Endothelial cell (in vitro differentiated cells): Measurements from ENCODE around the gene MOK. TPM values are rescaled to one million over a fixed set of nuclear protein-coding genes. Genes with fewer than 3 reads are reported as not detected.

Source experiments
- DNase-seq: peaks from one replicate; pipeline ENCODE4 v3.0.0; 2021; ENCODE audit warnings: low spot score
- H3K27ac Mint-ChIP-seq: one replicate; pipeline ENCODE4 v1.8.0; 2021; ENCODE audit warnings: mixed read lengths, inconsistent platforms; ENCODE audit not compliant: unreplicated experiment
- H3K27me3 Mint-ChIP-seq: one replicate; pipeline ENCODE4 v1.8.0; 2021; ENCODE audit warnings: mild to moderate bottlenecking, moderate library complexity, mixed read lengths, inconsistent platforms; ENCODE audit not compliant: unreplicated experiment
- H3K36me3 Mint-ChIP-seq: one replicate; pipeline ENCODE4 v1.8.0; 2021; ENCODE audit warnings: mild to moderate bottlenecking, low read depth, mixed read lengths, inconsistent platforms; ENCODE audit not compliant: unreplicated experiment
- H3K4me1 Mint-ChIP-seq: one replicate; pipeline ENCODE4 v1.8.0; 2021; ENCODE audit warnings: mild to moderate bottlenecking, mixed read lengths, inconsistent platforms; ENCODE audit not compliant: unreplicated experiment
- H3K4me3 Mint-ChIP-seq: one replicate; pipeline ENCODE4 v1.8.0; 2021; ENCODE audit warnings: mild to moderate bottlenecking, mixed read lengths, inconsistent platforms; ENCODE audit not compliant: unreplicated experiment
- H3K9me3 Mint-ChIP-seq: one replicate; pipeline ENCODE4 v1.8.0; 2021; ENCODE audit warnings: mixed read lengths, inconsistent platforms; ENCODE audit not compliant: unreplicated experiment
- CTCF ChIP-seq: fragments of 200-600 bp; sonication (generic); IDR thresholded peaks from one replicate; pipeline ENCODE4 v1.5.0; 2021; ENCODE audit warnings: antibody characterized with exemption; ENCODE audit not compliant: unreplicated experiment
- total RNA-seq: library from RNA; stranded (reverse); fragmentation: NEBNext Ultra II Directional; extraction: Animal tissue kit (Norgen Biotek cat#: 25700); gene quantifications from one replicate; pipeline ENCODE4 v1.2.1, GENCODE V29; 2021; ENCODE audit not compliant: unreplicated experiment

The MOK gene
- total RNA-seq, 1 donor from 2014 or later = 5.8 TPM

GRCh38 chr14:102181187-102181586 is 123.8 kb downstream of the MOK start:
- H3K27me3 Mint-ChIP-seq = no peaks in the 10 kb centered on the region
- DNase-seq = no peak
- H3K27ac Mint-ChIP-seq = no peak overlapping the region
- TF ChIP-seq CTCF = no peak
- H3K36me3 Mint-ChIP-seq = no peaks in the 10 kb centered on the region
- no peaks in the 10 kb centered on the region for H3K9me3 Mint-ChIP-seq
- H3K4me3 Mint-ChIP-seq = no peak overlapping the region
- peaks cover 3% of the 10 kb centered on the region for H3K4me1 Mint-ChIP-seq

- no peak for DNase-seq
- Mint-ChIP-seq H3K27me3 (no peaks in the 10 kb centered on the region), H3K27ac (no peak overlapping the region), H3K36me3 (no peaks in the 10 kb centered on the region), H3K4me3 (no peak overlapping the region), H3K4me1 (peaks cover 3% of the 10 kb centered on the region), H3K9me3 (no peaks in the 10 kb centered on the region)
- TF ChIP-seq CTCF = no peak
Observed at GRCh38 chr14:102180248-102180998, 124.5 kb downstream of the MOK start.

Other genes with a start within 250 kb of the MOK start
- gene HSP90AA1, start 218.1 kb downstream of the MOK start, total RNA-seq = 246 TPM
- 28.5 TPM for gene WDR20, start 165.3 kb downstream of the MOK start, total RNA-seq
- gene ZNF839, start 14.6 kb upstream of the MOK start, total RNA-seq = 18.5 TPM
- 26.1 TPM for gene CINP, start 57.7 kb upstream of the MOK start, total RNA-seq
- gene TECPR2, start 57.8 kb upstream of the MOK start, total RNA-seq = 28.9 TPM
- gene ANKRD9, start 204.6 kb upstream of the MOK start, total RNA-seq = 9.4 TPM